Measurements from ENCODE around the gene MRPL33.

GRCh38 chr2:27765621-27766286, 5.8 kb upstream of the MRPL33 start:
- no peak for TF ChIP-seq POLR2A (IDR thresholded peaks at IDR 0.05; ENCODE audit: low read length)
- no peak for TF ChIP-seq GATA1 (IDR thresholded peaks at IDR 0.05; ENCODE audit: low read depth, low read length)
